NCI-H1930 (cell line): ENCODE measurements around the gene ZNF778.
"Not testable (repeated sequence)": the region's sequence is repeated elsewhere in the genome, so short reads cannot be mapped to it uniquely, and the experiment has no call there.

Source experiments
- DNase-seq, 2 experiments: peaks; one replicate each; lab custom pipeline; 2025; lab: John Stamatoyannopoulos, UW

The ZNF778 gene

DNA sequence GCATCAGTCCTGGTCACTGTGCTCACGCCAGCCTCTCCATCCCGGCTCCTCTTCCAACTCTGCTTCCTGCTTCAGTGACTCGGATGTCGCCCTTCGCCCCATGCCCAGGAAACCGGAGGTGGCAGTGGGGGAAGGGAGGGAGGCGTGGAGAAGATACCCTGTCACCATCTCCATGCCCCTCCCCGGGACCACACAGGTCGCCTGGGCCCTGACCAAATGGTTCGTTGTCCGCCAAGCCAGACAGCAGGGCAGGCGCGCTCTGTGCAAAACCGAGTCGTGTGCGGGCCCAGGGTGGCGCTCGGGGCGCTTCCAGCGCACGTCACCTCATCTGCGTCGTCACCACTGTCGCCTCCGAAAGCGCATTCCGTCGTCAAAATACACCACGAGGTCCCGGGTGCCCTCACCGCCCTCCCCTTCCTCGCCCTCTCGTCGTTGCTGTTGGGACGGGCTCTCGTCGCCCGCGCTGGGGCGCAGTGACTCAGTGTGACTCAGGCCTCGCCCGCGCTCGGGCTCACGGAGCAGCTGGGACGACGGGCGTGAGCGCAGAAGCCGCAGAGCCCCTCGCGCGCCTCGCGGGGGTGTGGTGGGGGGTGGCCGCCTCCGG, 39.2 kb downstream of the ZNF778 start:
- DNase-seq, result peak; percentile 41 to 55

- no peak for DNase-seq
These were observed 39.8 kb downstream of the ZNF778 start for GRCh38 chr16:89257281-89257731.

DNA sequence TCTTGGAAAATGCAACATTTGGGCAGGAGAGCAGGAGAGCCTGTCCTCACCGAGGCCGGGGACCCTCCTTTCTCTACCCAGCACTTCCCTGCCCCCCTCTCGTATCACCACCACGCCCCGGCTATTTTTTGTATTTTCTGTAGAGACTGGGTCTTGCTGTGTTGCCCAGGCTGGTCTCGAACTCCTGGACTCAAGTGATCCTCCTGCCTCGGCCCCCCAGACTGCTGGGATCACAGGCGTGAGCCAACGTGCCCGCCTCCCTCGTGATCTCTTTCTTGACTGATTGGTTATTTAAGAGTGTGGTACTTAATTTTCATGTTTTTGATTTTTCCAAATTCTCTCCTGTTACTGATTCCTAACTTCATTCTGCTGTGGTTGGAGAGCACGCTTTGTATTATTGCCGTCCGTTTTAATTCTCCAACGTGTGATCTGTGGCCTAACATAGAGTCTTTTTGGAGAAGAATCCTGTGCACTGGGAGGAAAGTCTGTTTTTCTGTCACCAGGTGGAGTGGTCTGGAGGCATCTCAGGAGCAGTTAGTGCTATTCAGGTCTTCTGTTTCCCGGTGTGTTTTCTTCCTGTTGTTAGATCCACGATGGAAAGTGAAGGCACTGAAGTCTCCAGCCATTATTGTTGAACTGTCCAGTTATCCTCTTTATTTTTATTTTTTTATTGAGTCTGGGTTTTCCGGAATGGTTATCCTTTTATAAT, 40.4 kb downstream of the ZNF778 start:
- DNase-seq, result no peak

DNA sequence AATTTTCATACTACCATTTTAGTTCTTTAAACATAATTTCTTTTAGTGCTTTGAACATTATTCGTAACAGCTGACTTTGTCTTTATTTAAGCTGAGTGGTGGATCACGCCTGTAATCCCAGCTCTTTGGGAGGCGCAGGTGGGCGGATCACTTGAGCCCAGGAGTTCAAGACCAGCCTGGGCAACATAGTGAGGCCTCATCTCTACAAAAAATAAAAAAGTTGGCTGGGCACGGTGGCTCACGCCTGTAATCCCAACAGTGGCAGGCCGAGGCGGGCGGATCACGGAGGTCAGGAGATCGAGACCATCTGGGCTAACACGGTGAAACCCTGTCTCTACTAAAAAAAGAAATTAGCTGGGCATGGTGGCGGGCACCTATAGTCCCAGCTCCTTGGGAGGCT, 42.4 kb downstream of the ZNF778 start:
- DNase-seq, result not testable (repeated sequence)

DNA sequence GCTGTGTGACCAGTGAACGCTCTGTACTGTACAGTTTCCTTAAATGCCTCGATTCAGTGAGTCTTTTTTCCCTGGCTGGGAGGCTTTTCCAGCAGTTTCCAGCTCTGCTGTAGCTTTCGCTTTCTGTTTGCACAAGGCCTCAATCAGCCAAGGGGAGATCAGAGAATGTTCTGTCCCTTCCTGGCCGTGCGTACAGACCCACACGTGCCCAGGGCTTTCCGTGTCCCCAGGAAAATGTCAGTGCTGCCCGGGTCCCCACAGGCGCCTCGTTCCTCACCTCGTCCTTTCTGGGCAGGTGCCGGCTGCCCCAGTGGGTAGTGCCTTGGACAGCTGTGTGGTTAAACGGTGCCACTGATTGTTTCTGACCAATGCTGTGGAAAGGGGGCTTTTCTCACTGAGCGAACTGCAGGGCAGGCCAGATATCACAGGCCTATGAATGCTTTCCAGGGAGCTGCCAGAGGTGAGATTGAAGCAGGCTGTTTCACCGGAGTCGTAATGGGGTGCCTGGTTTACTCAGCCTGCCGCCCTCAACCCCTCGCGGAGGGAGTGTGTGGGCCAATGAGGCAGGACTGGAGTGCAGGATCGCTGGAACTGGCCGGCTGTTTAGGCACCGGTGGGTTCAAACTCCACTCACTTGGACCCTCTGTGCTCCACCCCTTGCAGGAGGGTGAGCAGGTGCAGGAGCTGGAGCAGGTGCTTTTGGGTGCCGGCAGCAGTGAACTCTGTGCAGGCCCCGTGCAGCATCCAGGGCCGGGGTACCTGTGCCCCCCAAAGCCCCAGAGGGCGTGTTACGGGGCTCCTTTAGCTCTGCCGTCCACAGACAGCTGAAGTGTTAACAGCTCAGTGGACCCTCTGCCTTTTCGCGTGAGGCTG, 44.4 kb downstream of the ZNF778 start:
- no peak for DNase-seq

DNA sequence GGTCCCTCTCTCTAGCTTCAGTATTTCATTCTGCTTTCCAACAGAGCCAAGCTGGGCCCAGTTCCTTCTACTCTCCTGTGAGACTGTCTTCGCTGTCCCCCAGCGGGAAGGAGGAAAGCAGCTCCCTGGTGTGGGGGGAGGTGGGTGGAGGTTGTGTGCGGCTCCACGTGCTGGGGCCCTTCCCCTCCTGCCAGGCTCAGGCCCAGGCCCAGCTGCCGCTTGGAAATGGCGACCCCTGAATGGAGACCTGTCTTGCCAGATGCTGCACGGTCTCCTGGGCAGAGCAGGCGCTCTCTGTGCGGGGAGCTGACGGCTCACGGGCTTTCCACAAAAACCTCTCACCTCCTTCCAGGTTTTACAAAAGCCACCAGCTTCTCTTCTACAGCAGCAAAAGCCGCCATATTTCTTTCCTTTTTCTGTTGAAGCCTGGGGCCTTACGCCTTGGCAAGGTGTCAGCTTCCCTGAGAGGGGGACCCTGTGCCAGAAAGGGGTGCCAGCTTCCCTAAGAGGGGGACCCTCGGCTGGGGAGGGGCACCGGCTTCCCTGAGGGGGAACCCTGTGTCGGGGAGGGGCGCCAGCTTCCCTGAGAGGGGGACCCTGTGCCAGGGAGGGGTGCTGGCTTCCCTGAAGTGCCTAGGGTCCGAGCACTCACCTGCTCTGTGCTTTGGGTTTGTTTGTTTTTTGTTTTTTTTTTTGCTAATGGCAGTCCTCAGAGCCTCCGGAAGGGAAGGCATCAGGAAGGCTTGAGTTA, 47.5 kb downstream of the ZNF778 start:
- no peak for DNase-seq

DNA sequence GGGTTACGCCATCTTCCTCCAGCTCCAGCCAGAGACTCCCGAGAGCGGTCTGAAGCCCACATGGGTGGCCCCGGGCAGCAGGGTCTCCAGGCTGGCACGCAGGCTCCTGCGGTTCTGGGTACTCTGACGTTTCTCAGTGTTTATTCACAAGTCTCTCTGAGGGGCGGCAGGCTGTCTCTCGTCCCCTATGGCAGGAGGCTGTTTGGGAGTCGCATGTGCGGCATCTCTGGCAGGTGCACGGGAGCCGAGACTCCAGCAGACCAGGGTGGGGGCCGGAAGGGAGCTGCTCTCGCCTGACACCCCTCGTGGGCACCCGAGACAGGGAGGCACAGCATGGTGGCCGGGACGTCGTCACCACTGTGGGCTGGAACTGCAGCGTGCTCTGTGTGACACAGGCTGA, 48.1 kb downstream of the ZNF778 start:
- no peak for DNase-seq

DNA sequence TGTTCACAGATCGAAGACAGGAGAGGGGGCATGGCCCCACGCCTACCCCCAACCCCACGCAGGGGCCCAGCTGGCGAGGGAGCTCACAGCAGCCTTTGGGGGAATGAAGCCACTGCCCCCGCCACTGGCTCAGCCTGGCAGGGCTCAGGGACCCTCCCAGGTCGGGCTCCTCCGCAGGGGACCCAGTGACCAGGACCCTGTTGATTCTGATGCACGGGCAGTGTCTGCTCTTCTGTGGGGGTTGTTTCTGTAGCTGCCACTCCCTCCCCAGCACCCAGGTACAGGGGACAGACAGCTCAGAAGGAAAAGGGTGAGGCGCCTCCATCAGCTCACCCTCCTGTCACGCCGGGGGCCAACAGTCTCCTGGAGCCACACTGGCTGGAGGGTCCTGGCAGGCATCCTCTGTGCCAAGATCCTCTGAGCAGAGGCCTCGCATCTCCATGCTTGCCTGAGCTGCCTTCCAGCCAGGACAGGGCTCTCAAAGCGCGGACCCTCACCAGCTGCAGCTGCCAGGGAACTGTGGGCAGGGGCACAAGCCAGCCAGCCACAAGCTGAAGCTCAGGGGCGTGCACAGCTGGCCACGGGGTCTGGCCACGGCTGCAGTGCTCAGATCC, 49.1 kb downstream of the ZNF778 start:
- DNase-seq, result no peak

DNA sequence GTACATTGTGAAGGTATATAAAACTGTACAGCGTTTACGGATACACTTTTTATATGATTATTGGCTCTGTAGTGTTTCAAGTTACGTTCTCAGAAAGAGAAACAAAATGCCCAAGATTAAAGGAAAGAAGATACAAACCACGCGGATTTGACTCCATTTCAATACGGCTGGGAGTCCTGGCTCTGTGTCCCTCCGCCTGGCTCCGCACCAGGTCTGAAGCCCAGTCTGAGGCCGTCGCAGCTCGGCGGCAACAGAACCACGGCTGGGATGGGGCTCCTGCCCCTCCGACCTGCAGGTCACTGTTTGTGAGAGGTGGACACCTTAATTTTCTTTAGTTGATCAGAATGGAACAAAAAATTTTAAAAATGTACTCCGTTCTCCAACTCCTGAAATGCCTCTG, 50.2 kb downstream of the ZNF778 start:
- not testable (repeated sequence) for DNase-seq

DNA sequence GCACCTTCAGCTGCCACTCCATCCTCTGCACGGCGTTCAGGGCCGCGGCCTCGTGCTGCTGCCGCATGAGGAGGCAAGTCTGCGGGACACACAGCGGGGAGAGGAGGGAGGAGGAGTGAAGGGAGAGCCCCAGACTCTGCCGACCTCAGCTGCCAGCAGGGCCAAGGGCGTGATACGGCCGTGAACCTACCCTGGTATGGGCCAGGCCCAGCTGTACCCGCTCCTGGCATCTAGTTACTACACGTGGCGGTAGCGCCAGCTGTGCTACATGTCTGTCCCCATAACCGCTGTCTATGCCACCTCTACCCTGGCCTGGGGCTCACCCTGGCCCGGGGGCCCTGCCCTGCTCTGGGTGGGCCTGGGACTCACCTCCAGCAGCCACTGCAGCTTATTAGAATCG, 51.1 kb downstream of the ZNF778 start:
- DNase-seq, result no peak

DNA sequence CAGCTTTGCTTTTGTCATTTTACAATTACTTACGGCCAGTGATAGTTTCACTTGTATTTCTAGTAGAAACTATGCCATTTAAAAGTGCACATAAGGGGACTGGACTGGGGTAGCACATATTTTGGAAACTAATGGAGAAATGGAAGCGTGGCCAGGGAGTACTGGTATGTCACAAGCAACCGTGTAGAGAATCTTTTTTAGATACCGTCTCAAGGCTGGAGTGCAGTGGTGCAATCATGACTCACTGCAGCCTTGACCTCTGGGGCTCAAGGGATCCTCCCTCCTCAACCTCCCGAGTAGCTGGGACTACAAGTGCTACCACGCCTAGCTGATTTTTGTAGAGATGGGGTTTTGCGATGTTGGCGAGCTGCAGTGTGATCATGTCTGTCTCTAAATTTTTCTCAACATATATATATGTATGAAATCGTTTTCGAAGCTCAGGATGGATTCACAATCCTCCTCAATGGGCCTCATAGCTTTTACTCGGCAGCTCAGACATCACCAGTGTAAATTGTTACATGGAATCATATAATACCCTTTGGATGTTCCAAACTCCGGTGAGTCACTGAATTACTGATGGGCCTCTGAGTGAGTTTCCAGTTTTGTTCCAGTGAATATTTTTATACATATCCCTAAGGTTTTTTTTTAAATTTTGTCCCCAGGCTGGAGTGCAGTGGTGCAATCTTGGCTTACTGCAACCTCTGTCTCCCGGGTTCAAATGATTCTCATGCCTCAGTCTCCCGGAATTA, 51.7 kb downstream of the ZNF778 start:
- no peak for DNase-seq

DNA sequence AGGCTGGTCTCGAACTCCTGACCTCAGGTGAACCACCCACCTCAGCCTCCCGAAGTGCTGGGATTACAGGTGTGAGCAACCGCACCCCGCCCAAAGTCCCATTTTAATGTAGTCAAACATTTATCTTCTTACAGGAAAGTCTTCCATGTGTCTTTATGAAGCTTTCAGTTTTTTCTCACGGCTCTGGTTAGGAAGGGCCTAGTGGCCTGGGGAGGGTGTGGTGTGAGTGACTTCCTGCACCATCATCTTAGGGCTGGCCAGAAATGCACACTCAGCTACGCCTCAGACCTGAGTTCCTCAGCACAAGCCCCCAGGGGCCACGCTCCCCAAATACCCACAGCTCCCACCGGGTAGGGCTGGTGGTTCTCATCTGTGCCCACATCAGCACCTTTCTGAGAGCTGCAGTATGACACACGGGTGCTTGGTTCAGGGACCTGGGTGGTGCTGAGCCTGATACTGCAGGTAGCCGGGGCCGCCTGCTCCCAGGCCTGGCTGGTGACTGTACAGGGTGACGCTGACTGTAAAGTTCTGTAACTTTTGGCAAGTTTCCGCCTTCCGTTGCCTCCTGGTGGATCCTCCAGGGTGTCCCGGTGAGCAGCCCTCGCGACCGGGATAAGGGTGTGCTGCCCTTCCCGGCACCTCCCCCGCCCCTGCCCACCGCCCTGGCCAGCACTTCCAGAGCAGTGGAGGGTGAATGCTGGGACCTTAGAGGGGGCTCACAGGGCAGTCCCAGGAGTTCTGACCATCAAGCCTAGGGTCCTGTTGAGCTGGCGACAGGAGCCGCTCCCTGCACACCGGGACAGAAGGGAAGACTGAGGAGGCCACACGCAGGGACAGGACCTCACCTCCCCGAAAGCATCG, 52.5 kb downstream of the ZNF778 start:
- DNase-seq, result no peak

DNA sequence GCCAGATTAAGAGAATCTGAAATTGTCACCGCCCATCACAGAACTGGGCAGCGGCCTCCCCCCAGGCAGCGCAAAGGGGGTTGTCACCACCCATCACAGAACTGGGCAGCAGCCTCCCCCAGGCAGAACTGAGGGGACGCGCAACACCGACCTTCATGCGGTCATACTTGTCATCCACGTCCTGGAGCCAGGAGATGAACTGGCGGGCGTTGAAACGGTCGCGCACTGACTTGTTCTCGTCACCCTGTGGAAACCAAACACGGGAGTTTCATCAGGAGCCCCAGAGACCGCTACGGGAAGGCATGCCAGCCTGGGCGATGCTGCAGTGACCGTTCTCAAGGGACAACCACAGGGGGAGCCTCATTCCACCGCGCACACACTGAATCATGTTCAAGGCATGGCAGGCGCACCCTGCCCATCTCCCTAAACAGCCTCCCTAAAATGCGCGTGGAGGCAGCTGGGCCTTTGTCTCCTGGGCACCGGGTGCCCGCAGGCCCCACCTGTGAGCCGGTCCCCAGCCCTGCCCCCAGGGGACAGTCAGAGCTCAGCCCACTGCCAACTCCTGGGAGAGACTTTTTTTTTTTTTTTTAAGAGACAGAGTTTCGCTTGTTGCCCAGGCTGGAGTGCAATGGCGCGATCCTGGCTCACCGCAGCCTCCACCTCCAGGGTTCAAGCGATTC, 53.3 kb downstream of the ZNF778 start:
- DNase-seq, result no peak

- DNase-seq, result no peak
These were observed 55.1 kb downstream of the ZNF778 start for GRCh38 chr16:89272631-89273030.

DNA sequence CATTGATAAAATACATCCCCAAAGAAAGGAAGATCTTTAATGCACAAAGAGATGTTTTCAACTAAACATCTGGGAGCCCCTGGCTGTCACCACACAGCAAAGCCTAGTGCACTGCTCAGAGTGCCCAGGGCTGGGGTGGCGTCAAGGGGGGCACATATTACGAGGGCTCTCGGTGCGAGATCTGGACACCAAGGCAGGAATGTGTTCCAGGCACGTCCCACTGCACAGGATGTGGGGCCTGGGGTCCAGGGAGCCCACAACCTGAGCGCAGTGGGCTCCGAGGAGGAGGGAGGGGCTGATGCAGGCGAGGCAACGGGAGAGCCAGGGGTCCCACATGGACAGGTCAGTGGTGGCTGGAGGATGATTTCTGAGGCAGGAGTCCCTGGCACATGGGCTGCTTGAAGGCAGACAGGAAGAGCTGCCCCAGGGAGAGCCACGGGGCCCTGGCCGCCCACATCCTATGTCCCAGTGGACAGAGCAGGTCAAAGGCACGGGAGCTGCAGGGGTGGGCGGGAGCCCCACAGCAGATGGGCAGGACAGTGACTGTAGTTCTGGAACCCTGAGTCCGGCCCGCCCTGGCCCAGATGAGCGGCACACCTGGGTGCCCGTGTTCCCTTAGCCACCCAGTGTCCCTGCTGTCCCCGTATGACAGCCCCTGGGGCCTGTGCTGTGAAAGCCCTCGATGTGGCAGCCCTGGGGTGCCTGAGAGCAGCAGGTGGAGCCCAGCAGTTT, 56.4 kb downstream of the ZNF778 start:
- no peak for DNase-seq

DNA sequence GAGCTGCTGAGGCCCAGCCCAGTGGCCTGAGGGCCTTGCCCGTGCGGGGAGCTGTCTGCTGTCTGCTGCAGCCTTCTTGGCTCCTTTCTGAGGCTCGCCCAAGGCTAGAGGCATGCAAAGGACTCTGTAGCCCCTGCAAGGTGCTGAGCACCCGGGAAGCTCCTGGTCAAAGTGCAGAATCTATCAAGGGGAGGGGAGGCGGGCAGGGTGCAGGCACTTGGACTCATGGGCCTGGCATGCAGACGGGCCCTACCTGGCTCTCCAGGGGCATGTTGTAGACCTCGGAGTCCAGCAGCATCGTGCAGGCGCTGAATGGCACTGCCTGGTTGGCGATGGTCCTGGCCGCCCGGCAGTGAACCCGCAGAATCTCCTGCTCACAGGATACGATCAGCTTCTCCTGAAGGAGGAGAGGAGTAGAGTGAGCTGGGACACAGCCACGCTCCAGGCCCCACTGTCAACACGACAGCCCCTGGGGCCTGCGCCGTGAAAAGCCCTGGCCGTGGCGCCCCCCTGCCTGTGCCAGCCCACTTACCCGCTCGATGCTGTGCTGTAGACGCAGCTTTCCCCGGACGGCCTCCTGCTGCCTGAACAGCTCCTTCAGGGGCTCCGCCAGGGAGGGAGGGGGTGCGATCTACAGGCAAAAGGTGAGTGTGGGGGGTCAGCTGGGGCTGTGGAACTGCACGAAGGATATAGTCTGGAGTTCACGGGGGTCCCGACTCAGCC, 57.2 kb downstream of the ZNF778 start:
- no peak for DNase-seq

- no peak for DNase-seq
These were observed 57.7 kb downstream of the ZNF778 start for GRCh38 chr16:89275284-89275584.
